Measurements from ENCODE around the gene CCDC85C. TPM values are rescaled to one million over a fixed set of nuclear protein-coding genes. Genes with fewer than 3 reads are reported as not detected.

CCDC85C gene
- total and polyA plus RNA-seq, 9 donors, result 2.1 to 28.4 (median 13.1) TPM

- WGBS, 3 donors, result 80 to 86% (median 81%) methylated on average over 3 of the region's 3 CpGs
- Histone ChIP-seq H3K9me3 (no peaks in the 10 kb centered on the region), H3K4me3 (no peak overlapping the region), H3K27ac (no peak overlapping the region), H3K36me3 (no peaks in the 10 kb centered on the region), H3K27me3 (no peaks in the 10 kb centered on the region), H3K4me1 (ENCODE audit: insufficient read depth) (peaks cover 8% of the 10 kb centered on the region)
- TF ChIP-seq POLR2A (IDR thresholded peaks at IDR 0.05), result no peak
- no peak for TF ChIP-seq CTCF (IDR thresholded peaks at IDR 0.05)
- TF ChIP-seq EP300 (IDR thresholded peaks at IDR 0.05), result no peak
- intact Hi-C loops (cut with DNase I), result no loop called here
- no peak for DNase-seq
Observed at GRCh38 chr14:99460793-99461192, 143.2 kb downstream of the CCDC85C start.

DNA sequence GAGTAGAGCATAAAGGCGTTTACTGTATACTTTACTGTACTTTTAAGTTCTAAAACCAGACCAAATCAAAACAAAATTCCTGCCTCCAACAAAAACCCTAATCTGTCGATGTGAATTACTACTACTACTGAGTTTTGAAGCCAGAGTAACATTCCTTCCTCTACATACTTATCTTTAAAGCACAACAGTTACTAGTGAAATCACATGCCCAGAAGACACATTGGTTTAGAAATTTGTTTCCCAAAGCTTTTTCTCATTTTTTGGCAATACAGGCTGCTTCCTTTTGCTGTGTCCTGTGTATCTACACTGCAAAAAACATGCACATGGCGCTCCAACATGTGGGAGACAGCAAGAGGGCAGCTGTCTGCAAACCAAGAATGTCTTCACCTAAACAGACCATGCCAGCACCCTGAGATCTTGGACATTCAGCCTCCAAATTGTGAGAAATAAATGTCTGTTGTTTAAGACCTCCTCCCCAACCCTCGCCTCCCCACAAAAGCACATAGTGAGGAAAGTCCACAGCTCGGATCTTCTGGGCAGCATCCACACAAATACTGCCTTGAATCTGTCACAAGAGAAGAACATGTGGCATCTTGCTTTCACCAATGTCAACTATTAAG lies 144.4 kb downstream of the CCDC85C start:
- no peak for TF ChIP-seq CTCF (IDR thresholded peaks at IDR 0.05)
- DNase-seq, result no peak
- Histone ChIP-seq H3K36me3 (no peaks in the 10 kb centered on the region), H3K27ac (peak overlapping the region in 1 of 2 donors; percentile 16), H3K4me3 (no peak overlapping the region), H3K27me3 (no peaks in the 10 kb centered on the region), H3K4me1 (ENCODE audit: insufficient read depth) (peaks cover 9% of the 10 kb centered on the region), H3K9me3 (no peaks in the 10 kb centered on the region)
- intact Hi-C loops (cut with DNase I), result no loop called here
- 9 to 28% (median 12%) methylated on average over 5 of the region's 5 CpGs for whole genome bisulfite sequencing, 3 donors

DNA sequence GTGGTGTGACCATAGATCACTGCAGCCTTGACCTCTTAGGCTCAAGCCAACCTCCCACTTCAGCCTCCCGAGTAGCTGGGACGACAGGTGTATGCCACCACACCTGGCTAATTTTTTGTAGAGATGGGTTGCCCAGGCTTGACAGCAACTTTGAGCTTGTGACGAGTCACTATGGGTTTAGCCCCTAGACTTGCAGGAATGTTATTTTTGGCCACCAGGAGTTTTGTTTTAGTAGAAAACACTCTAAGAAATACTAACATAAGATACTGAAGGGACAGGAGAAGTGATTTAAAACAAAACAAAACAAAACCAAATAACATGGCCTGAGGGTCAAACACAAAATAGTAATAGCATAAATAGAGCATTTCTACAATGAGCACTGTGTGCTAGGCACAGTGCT lies 149.8 kb downstream of the CCDC85C start:
- WGBS, 3 donors, result 16 to 31% (median 22%) methylated on average over 3 of the region's 3 CpGs
- H3K36me3 ChIP-seq, result no peaks in the 10 kb centered on the region
- no peak for TF ChIP-seq CTCF (IDR thresholded peaks at IDR 0.05)
- no peak for TF ChIP-seq POLR2A (IDR thresholded peaks at IDR 0.05)
- no peak for TF ChIP-seq EP300 (IDR thresholded peaks at IDR 0.05)
- no peaks in the 10 kb centered on the region for H3K27me3 ChIP-seq
- intact Hi-C loops (cut with DNase I), result no loop called here
- no peak for DNase-seq
- peaks cover 5% of the 10 kb centered on the region for H3K4me1 ChIP-seq (ENCODE audit: insufficient read depth)
- no peak overlapping the region for H3K4me3 ChIP-seq
- H3K9me3 ChIP-seq, result no peaks in the 10 kb centered on the region
- no peak overlapping the region for H3K27ac ChIP-seq

GRCh38 chr14:99452968-99453367 lies 151.0 kb downstream of the CCDC85C start:
- H3K9me3 ChIP-seq, result no peaks in the 10 kb centered on the region
- H3K27ac ChIP-seq, result no peak overlapping the region
- WGBS, 3 donors, result 46 to 61% (median 58%) methylated on average over 4 of the region's 4 CpGs
- intact Hi-C loops (cut with DNase I), result no loop called here
- no peaks in the 10 kb centered on the region for H3K36me3 ChIP-seq
- DNase-seq, result no peak
- peaks cover 5% of the 10 kb centered on the region for H3K4me1 ChIP-seq (ENCODE audit: insufficient read depth)
- no peak for TF ChIP-seq POLR2A (IDR thresholded peaks at IDR 0.05)
- no peak for TF ChIP-seq CTCF (IDR thresholded peaks at IDR 0.05)
- TF ChIP-seq EP300 (IDR thresholded peaks at IDR 0.05), result no peak
- no peak overlapping the region for H3K4me3 ChIP-seq
- no peaks in the 10 kb centered on the region for H3K27me3 ChIP-seq

Data from ovary (tissue), 9 donors.